AG09309 (cell line): ENCODE results near the gene TMC3.

Source experiments
- DNase-seq: peaks from one replicate; pipeline ENCODE4 v3.0.0-alpha.2; 2010; ENCODE audit warnings: low read depth
- H3K4me3 ChIP-seq: 2 replicates; pipeline ENCODE4 v1.5.1; 2011; ENCODE audit warnings: mild to moderate bottlenecking, low read depth, low read length, moderate library complexity; ENCODE audit not compliant: control insufficient read depth
- TF ChIP-seq, protein P1 (sequence below): IDR thresholded peaks from 2 replicates; pipeline ENCODE4 v1.5.1; 2011; ENCODE audit warnings: mild to moderate bottlenecking, low read depth, low read length, inconsistent platforms; ENCODE audit not compliant: insufficient read depth, control insufficient read depth; ENCODE audit errors: missing control alignments

TMC3 gene

DNA sequence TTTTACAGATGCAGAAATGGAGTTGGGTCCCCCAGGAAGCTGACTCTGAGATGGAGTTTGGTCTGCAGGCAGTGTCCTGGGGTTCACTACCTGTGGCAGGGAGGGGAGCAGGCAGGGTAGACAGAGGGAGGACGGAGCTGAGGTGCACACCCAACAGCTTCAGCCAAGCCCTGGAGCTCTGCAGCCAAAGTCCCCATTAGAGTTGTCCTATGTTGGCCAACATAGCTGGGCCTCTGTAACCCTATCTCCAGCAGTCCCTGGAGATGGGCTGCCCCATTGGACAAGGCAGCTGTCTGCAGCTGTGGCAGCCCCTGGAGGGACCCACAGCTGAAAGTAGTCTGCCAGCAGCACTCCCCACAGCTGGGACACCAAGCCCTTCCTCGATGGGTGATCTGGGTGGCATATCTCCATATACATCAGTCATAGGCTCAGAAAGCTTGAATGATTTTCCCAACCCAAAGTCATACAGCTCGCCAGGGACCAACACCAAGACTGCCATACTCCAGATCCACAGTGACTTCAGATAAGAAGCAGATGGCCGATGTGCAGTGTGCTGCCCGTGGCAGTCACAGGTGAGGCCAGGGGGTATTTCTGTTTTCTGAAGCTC lies 82.0 kb downstream of the TMC3 start:
- TF ChIP-seq, protein P1, sequence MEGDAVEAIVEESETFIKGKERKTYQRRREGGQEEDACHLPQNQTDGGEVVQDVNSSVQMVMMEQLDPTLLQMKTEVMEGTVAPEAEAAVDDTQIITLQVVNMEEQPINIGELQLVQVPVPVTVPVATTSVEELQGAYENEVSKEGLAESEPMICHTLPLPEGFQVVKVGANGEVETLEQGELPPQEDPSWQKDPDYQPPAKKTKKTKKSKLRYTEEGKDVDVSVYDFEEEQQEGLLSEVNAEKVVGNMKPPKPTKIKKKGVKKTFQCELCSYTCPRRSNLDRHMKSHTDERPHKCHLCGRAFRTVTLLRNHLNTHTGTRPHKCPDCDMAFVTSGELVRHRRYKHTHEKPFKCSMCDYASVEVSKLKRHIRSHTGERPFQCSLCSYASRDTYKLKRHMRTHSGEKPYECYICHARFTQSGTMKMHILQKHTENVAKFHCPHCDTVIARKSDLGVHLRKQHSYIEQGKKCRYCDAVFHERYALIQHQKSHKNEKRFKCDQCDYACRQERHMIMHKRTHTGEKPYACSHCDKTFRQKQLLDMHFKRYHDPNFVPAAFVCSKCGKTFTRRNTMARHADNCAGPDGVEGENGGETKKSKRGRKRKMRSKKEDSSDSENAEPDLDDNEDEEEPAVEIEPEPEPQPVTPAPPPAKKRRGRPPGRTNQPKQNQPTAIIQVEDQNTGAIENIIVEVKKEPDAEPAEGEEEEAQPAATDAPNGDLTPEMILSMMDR: no peak
- no peak for DNase-seq

DNA sequence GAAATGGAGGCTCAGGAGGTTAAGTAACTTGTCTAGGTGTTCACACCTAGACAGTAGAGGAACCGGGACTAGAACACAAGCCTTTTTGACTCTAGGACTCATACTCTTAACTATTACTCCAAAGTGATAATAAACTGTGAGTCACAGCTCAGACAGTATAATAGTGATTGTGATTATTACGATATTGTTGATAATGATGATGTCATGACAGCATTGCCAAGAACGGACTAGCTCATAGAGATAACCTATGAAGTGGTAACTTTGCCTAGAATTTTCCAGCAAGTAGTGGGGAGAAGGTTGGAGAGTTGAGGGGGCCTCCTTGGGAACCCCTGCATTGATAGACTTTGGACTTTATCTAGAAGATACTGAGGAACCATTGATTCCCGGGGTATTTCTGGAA lies 84.1 kb downstream of the TMC3 start:
- DNase-seq: no peak
- H3K4me3 ChIP-seq: no peak overlapping the region
- TF ChIP-seq, protein P1: no peak

More for the DNA sequence above, 82.0 kb downstream of the TMC3 start:
- no peak overlapping the region for H3K4me3 ChIP-seq

DNA sequence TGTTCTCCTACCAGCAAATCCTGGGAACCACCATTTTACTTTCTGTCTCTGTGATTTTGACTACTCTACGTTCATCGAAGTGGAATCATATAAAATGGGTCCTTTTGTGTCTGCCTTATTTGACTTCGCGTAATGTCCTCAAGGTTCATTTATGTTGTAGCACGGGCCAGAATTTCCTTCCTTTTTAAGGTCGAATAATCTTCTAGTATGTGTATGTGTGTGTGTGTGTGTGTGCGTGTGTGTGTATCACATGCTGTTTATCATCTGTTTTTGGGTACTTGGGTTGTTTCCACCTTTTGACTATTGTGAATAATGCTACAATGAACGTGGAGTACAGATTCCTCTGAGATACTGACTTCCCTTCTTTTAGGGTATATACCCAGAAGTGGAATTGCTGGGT lies 85.4 kb downstream of the TMC3 start:
- H3K4me3 ChIP-seq: no peak overlapping the region
- TF ChIP-seq, protein P1: no peak
- no peak for DNase-seq

DNA sequence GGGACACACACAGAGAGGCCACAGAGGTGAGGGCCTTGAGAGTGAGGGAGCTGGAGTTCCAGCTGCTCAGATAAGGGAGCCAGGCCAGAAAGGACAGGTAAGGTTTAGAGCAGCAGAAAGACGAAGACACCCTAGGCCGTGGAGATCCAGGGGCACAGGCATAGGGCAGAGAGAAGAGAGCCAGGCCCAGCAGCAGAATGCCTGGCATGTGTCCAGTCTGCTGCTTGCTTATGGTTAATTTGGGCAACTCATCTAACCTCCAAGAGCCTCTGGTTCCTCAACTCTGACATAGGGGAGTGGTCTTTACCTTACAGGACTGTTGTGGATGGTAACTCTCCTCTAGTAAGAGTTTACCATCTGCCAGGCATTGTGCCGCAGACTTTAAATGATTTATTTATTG lies 86.0 kb downstream of the TMC3 start:
- H3K4me3 ChIP-seq: no peak overlapping the region
- DNase-seq: no peak
- TF ChIP-seq, protein P1: no peak

DNA sequence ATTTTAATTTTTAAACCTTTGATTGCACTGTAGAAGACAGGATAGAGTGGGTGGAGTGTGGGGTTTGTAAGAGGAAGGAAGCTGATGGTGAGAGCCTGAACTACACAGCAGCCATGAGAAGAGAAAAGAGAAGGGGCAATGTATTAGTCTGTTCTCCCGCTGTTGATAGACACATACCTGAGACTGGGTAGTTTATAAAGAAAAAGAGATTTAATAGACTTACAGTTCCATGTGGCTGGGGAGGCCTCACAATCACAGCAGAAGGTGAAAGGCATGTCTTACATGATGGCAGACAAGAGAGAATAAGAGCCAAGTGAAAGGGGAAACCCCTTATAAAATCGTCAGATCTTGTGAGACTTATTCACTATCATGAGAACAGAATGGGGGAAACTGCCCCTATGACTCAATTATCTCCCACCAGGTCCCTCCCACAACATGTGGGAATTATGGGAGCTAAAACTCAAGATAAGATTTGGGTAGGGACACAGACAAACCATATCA lies 87.3 kb downstream of the TMC3 start:
- TF ChIP-seq, protein P1: no peak
- DNase-seq: no peak
- no peak overlapping the region for H3K4me3 ChIP-seq

DNA sequence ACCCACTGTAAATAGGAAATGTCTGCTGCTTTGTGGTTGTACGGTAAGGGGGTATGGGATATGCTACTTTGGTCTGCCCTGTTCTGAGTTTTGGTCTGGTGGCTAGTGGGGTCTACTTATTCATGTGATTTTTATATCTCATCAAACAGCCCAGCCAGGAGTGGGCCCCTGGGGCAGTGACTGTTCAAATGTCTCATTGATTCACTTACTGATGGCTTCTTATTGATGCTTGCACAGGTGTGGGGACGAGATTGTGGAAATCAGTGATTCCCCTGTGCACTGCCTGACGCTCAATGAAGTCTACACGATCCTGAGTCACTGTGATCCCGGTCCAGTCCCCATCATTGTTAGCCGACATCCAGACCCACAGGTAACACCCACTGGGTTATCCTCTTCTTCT lies 88.6 kb downstream of the TMC3 start:
- TF ChIP-seq, protein P1: no peak

DNA sequence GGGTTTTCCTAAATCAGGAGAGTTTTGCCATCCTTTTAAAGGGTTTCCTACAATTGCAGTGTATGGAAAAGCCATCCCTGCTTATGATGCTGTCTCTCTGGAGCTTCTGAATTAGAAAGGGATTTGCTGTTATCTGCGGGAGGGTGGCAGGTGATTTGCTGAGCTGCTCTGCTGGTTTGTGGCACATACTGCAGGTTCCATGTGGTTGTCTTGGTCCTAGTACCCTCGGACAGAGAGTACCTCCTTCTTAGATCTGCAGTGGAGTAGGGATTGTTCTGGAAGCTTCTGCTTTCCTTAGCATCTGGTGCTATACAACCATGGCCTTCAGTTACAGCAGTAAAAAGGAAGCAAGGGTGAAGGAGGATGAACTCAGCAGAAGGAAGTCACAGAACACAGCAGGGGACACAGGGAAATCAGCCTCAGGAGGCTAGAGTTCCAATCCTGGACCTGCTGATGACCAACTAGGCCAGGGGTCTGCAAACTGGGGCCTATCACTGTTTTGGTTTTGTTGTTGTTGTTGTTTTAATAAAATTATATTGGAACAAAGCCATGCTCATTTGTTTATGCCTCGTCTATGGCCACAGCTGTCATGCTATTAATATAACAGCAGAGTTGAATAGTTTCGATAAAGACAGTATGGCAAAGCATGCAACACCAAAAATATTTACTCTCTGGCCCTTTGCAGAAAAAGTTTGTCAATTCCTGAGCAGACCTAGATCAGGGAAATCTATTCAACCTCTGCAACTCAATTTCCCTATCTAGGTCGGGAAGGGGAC lies 89.6 kb downstream of the TMC3 start:
- no peak overlapping the region for H3K4me3 ChIP-seq
- TF ChIP-seq, protein P1: no peak
- DNase-seq: no peak

More for the DNA sequence above, 88.6 kb downstream of the TMC3 start:
- no peak overlapping the region for H3K4me3 ChIP-seq
- DNase-seq: no peak
